Measurements from ENCODE around the gene WIF1. TPM values are rescaled to one million over a fixed set of nuclear protein-coding genes. Genes with fewer than 3 reads are reported as not detected.

Gene WIF1
- polyA plus RNA-seq, 1 experiment = not detected

DNA sequence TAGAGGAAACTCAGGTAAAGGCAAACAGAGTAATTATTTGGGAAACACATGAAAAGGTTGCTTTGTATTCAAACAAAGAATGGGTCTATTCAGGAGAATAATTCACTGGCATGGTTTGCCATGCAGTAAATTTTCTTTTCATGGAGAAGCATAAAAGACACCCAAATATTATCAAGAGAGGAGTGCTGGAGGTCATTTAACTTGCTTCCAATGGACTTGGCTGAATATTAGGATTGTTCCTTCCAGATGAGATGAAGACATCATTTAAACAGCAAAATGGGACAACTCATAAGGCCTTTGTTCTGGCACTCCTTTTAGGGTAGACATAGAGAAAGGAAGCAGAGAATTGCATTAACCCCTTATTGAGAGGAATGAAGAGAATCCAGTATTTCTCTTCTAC lies 38.7 kb downstream of the WIF1 start:
- ChIA-PET POLR2A (no interaction called here), CTCF (no interaction called here)
- no peak for TF ChIP-seq CTCF (IDR thresholded peaks at IDR 0.05; ENCODE audit: insufficient read depth, low read depth, low read length)
- DNase-seq (ENCODE audit: low read depth) = no peak
- Histone ChIP-seq H3K36me3 (ENCODE audit: control insufficient read depth, insufficient read depth, low read length) (no peaks in the 10 kb centered on the region), H3K4me3 (ENCODE audit: low read depth, low read length) (no peak overlapping the region), H3K27me3 (ENCODE audit: control insufficient read depth, insufficient read depth, low read length) (peaks cover 3% of the 10 kb centered on the region)

DNA sequence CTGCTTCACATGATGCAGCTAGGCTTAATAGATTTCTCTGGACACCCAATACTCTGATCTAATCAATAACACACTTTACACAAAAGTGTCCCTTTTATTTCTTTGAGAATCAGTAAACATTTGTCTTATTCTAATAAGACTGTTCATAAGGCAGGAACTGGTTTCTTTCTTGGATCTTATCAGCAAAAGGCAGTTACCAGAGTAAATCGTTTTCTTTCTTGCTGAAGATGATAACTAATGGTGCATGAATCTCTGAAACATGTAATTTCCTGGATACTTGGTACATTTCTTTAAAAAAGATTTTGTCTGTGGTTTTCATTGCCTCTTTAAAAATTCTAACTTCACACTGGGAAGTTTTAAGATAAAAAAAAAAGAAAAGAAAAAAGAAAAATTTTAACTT lies 39.6 kb downstream of the WIF1 start:
- Histone ChIP-seq H3K27me3 (ENCODE audit: control insufficient read depth, insufficient read depth, low read length) (peaks cover 3% of the 10 kb centered on the region), H3K36me3 (ENCODE audit: control insufficient read depth, insufficient read depth, low read length) (no peaks in the 10 kb centered on the region), H3K4me3 (ENCODE audit: low read depth, low read length) (no peak overlapping the region)
- CTCF ChIA-PET = no interaction called here
- DNase-seq (ENCODE audit: low read depth) = no peak
- POLR2A ChIA-PET = no interaction called here
- TF ChIP-seq CTCF (IDR thresholded peaks at IDR 0.05; ENCODE audit: insufficient read depth, low read depth, low read length) = no peak

- ChIA-PET CTCF (no interaction called here), POLR2A (no interaction called here)
- peaks cover 5% of the 10 kb centered on the region for H3K27me3 ChIP-seq (ENCODE audit: control insufficient read depth, insufficient read depth, low read length)
- TF ChIP-seq CTCF (IDR thresholded peaks at IDR 0.05; ENCODE audit: insufficient read depth, low read depth, low read length) = no peak
- no peaks in the 10 kb centered on the region for H3K36me3 ChIP-seq (ENCODE audit: control insufficient read depth, insufficient read depth, low read length)
- DNase-seq (ENCODE audit: low read depth) = no peak
- H3K4me3 ChIP-seq (ENCODE audit: low read depth, low read length) = no peak overlapping the region
Observed at GRCh38 chr12:65074932-65075331, 46.2 kb downstream of the WIF1 start.

DNA sequence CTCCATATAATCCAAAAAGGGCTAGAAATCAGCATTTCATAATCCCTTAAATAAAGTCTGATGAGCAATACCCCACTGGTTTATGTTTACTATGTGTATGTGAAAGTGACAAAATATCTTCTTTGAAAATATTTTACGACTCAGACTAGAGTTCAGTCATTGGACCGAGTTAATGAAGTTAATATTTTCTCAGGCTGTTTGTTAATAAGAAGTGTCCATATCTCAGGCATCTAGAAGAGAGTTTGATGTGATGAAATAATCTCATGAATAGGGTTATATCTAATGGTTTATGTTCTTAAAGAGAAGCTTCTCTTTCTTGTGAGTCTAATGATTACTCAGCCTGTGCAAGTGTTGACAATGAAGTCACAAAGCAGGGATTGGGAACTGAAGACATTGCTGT lies 51.8 kb downstream of the WIF1 start:
- Histone ChIP-seq H3K4me3 (ENCODE audit: low read depth, low read length) (no peak overlapping the region), H3K27me3 (ENCODE audit: control insufficient read depth, insufficient read depth, low read length) (peaks cover 5% of the 10 kb centered on the region), H3K36me3 (ENCODE audit: control insufficient read depth, insufficient read depth, low read length) (no peaks in the 10 kb centered on the region)
- ChIA-PET CTCF (no interaction called here), POLR2A (no interaction called here)
- no peak for DNase-seq (ENCODE audit: low read depth)
- no peak for TF ChIP-seq CTCF (IDR thresholded peaks at IDR 0.05; ENCODE audit: insufficient read depth, low read depth, low read length)

GRCh38 chr12:65067383-65067782 lies 53.7 kb downstream of the WIF1 start:
- no peak for DNase-seq (ENCODE audit: low read depth)
- CTCF ChIA-PET = no interaction called here
- H3K4me3 ChIP-seq (ENCODE audit: low read depth, low read length) = no peak overlapping the region
- H3K36me3 ChIP-seq (ENCODE audit: control insufficient read depth, insufficient read depth, low read length) = no peaks in the 10 kb centered on the region
- no peaks in the 10 kb centered on the region; the same call in 1 of the 2 replicates for H3K27me3 ChIP-seq (ENCODE audit: control insufficient read depth, insufficient read depth, low read length)
- no peak for TF ChIP-seq CTCF (IDR thresholded peaks at IDR 0.05; ENCODE audit: insufficient read depth, low read depth, low read length)
- POLR2A ChIA-PET = no interaction called here
